ENCODE results near the gene CMTM4.
A peak's percentile ranks its signal among the peaks of the same experiment; 100 is the strongest.

DNA sequence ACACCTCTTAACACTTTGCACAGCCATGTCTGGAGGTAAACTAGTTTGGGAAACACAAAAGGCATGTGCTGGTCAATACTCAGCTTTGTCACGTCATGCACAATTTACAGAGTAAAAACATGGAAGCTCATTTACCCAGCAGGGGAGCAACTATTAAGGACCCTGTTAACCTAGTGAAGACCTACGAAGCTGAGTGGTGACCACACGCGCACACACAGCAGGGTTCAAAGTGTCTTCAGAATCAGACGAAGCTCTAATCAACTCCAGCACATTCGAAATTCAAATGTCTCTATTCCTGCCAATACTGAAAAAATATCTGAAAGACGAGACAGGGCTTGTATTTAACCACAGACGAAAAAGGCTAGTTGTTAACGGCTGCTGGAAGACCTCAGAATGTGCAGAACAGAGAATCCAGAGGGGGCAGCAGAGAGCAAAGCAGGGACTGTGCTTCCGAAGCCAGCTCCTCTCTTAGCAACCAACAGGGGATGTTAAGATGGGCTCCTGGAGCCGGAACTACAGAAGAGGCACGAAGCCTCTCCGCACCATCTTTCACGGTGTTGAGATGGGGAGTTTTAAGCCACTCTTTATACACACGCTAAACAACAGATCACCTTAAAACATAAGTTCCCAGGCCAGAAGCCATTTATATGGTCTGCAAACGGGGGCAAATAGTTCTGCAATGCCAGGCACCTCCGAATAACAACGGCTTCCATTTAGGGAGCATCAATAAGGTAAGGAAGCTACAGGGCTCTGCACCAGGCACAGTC is 45.7 kb downstream of the CMTM4 start:
- TF ChIP-seq, protein P1, sequence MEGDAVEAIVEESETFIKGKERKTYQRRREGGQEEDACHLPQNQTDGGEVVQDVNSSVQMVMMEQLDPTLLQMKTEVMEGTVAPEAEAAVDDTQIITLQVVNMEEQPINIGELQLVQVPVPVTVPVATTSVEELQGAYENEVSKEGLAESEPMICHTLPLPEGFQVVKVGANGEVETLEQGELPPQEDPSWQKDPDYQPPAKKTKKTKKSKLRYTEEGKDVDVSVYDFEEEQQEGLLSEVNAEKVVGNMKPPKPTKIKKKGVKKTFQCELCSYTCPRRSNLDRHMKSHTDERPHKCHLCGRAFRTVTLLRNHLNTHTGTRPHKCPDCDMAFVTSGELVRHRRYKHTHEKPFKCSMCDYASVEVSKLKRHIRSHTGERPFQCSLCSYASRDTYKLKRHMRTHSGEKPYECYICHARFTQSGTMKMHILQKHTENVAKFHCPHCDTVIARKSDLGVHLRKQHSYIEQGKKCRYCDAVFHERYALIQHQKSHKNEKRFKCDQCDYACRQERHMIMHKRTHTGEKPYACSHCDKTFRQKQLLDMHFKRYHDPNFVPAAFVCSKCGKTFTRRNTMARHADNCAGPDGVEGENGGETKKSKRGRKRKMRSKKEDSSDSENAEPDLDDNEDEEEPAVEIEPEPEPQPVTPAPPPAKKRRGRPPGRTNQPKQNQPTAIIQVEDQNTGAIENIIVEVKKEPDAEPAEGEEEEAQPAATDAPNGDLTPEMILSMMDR (optimal IDR thresholded peaks at IDR 0.05 in 1 of 3, IDR thresholded peaks at IDR 0.05 in 1 of 3, conservative IDR thresholded peaks at IDR 0.05 in 1 of 3; ENCODE audit: extremely low read depth in 1 of 3, insufficient read depth in 2 of 3, low read length in 3 of 3): peak; percentile 86 to 99 (median 93)
- no peak for TF ChIP-seq EZH2 (IDR thresholded peaks at IDR 0.05; ENCODE audit: low read length)
